ENCODE data around the gene EPO.

- TF ChIP-seq POLR2A (IDR thresholded peaks at IDR 0.05; ENCODE audit: low read depth, low read length) (no peak), POLR2AphosphoS5 (IDR thresholded peaks at IDR 0.05; ENCODE audit: low read depth, low read length) (no peak), TAF1 (IDR thresholded peaks at IDR 0.05; ENCODE audit: borderline replicate concordance, low read depth, low read length) (no peak)
Measured at GRCh38 chr7:100735730-100736129, 15.5 kb downstream of the EPO start.

All from GM12892 (cell line).